HCT116 (cell line): ENCODE measurements around the gene GABRR3. TPM values are rescaled to one million over a fixed set of nuclear protein-coding genes. Genes with fewer than 3 reads are reported as not detected.

Source experiments
- ATAC-seq: fragments of 200-7000 bp; cut with Tn5 transposase; 2 replicates; pipeline ENCODE4 v1.9.1; 2020; ENCODE audit warnings: mild to moderate bottlenecking, moderate library complexity
- BruUV-seq: library from RNA; stranded (reverse); fragments of 400-500 nt; replicated peaks from 2 replicates; lab custom pipeline; 2021; lab: Mats Ljungman, UMichigan
- CTCF ChIA-PET: fragments of 300-600 bp; sonication (Branson Sonifier 250); formaldehyde crosslinking; loops from one replicate; lab custom pipeline; 2021; ENCODE audit warnings: antibody characterized with exemption; lab: Charles Lee
- POLR2A ChIA-PET: fragments of 300-600, 350-600 bp; sonication (Branson Sonifier 250); formaldehyde crosslinking; loops from one replicate; lab custom pipeline; 2021; ENCODE audit warnings: antibody characterized with exemption; lab: Charles Lee
- RAD21 ChIA-PET, 2 experiments: fragments of 300-600 bp; sonication (Branson Sonifier 250); formaldehyde crosslinking; loops; one replicate each; lab custom pipeline; 2023; ENCODE audit warnings: low total read pairs in 2 of 2; ENCODE audit not compliant: uncharacterized antibody in 2 of 2, unreplicated experiment in 2 of 2, low non-redundant PET in 1 of 2; lab: Charles Lee
- DNase-seq: peaks from one replicate; pipeline ENCODE4 v3.0.0-alpha.2; 2010; ENCODE audit warnings: low read depth, low spot score
- H2AFZ ChIP-seq: fragments of 200-600 bp; shearing (Covaris generic), sonication (generic); 2 replicates; pipeline ENCODE4 v1.6.1; 2017; ENCODE audit warnings: low read depth, mixed run types, mixed read lengths, antibody characterized with exemption, low read length; ENCODE audit not compliant: poor library complexity, severe bottlenecking
- H3K27ac ChIP-seq: 2 replicates; pipeline ENCODE4 v1.5.1; 2012; ENCODE audit warnings: low read depth, low read length
- H3K27me3 ChIP-seq: fragments of 200-600 bp; sonication (generic); 2 replicates; pipeline ENCODE4 v1.6.1; 2016; ENCODE audit warnings: mixed run types, low read length, mixed read lengths; ENCODE audit not compliant: insufficient read depth
- H3K36me3 ChIP-seq, 2 experiments: fragments of 200-500 bp in 1 of 2; fragments of 200-600 bp in 1 of 2; sonication (Bioruptor generic) in 1 of 2; sonication (generic) in 1 of 2; 2 replicates each; pipeline versions ENCODE4 v1.5.1 to v1.6.1; 2014 to 2016; ENCODE audit warnings: low read length in 2 of 2, inconsistent platforms in 1 of 2, mixed read lengths in 1 of 2, mixed run types in 1 of 2; ENCODE audit not compliant: insufficient read depth in 2 of 2, control insufficient read depth in 1 of 2
- H3K4me1 ChIP-seq, 2 experiments: fragments of 200-600 bp in 1 of 2; sonication (generic) in 1 of 2; 2 replicates each; pipeline versions ENCODE4 v1.5.1 to v1.6.1; 2012 to 2017; ENCODE audit warnings: low read length in 2 of 2, inconsistent platforms in 1 of 2, mild to moderate bottlenecking in 1 of 2, mixed read lengths in 1 of 2, mixed run types in 1 of 2, moderate library complexity in 1 of 2; ENCODE audit not compliant: insufficient read depth in 2 of 2, control insufficient read depth in 1 of 2
- H3K4me2 ChIP-seq: fragments of 200-600 bp; sonication (generic); 2 replicates; pipeline ENCODE4 v1.6.1; 2017; ENCODE audit warnings: mixed run types, low read length, mixed read lengths
- H3K4me3 ChIP-seq, 2 experiments: fragments of 200-600 bp in 1 of 2; sonication (generic) in 1 of 2; replicated peaks in 1 of 2; 2 replicates each; pipeline ENCODE4 v1.5.1; 2011 to 2016; ENCODE audit warnings: low read length in 2 of 2, control low read depth in 1 of 2, low read depth in 1 of 2, mild to moderate bottlenecking in 1 of 2, mixed read lengths in 1 of 2, mixed run types in 1 of 2
- H3K79me2 ChIP-seq: fragments of 200-600 bp; sonication (generic); 2 replicates; pipeline ENCODE4 v1.6.1; 2017; ENCODE audit warnings: mild to moderate bottlenecking, mixed run types, low read length, moderate library complexity, mixed read lengths; ENCODE audit not compliant: insufficient read depth
- H3K9ac ChIP-seq: fragments of 200-600 bp; sonication (generic); 2 replicates; pipeline ENCODE4 v1.6.1; 2016; ENCODE audit warnings: low read length, mixed read lengths
- H3K9me2 ChIP-seq: fragments of 200-600 bp; sonication (generic), shearing (Covaris generic); 2 replicates; pipeline ENCODE4 v1.6.1; 2017; ENCODE audit warnings: mixed run types, mild to moderate bottlenecking, moderate library complexity; ENCODE audit not compliant: insufficient read depth
- H3K9me3 ChIP-seq, 2 experiments: fragments of 200-500 bp in 1 of 2; fragments of 200-600 bp in 1 of 2; sonication (Bioruptor generic) in 1 of 2; sonication (generic) in 1 of 2; 2 replicates each; pipeline ENCODE4 v1.6.1; 2014 to 2017; ENCODE audit warnings: low read length in 2 of 2, mixed read lengths in 2 of 2, inconsistent platforms in 1 of 2, low read depth in 1 of 2, mild to moderate bottlenecking in 1 of 2, mixed run types in 1 of 2, moderate library complexity in 1 of 2; ENCODE audit not compliant: control insufficient read depth in 1 of 2, insufficient read depth in 1 of 2
- H4K20me1 ChIP-seq: fragments of 200-600 bp; sonication (generic), shearing (Covaris generic); 2 replicates; pipeline ENCODE4 v1.6.1; 2017; ENCODE audit warnings: mixed run types, mild to moderate bottlenecking, moderate library complexity; ENCODE audit not compliant: insufficient read depth
- CEBPB ChIP-seq: IDR thresholded peaks from 2 replicates; pipeline ENCODE4 v1.6.1; 2012; ENCODE audit warnings: low read depth
- EGR1 ChIP-seq: IDR thresholded peaks from 2 replicates; pipeline ENCODE4 v1.6.1; 2012; ENCODE audit warnings: low read depth
- FOSL1 ChIP-seq: IDR thresholded peaks from 2 replicates; pipeline ENCODE4 v1.6.1; 2012; ENCODE audit warnings: low read depth
- JUND ChIP-seq: IDR thresholded peaks from 2 replicates; pipeline ENCODE4 v1.6.1; 2012
- RAD21 ChIP-seq: IDR thresholded peaks from 2 replicates; pipeline ENCODE4 v1.6.1; 2012; ENCODE audit warnings: low read depth, mild to moderate bottlenecking
- intact Hi-C: fragments of 100-400 bp; cut with micrococcal nuclease; formaldehyde crosslinking; loops from 2 replicates; pipeline ENCODE4 v1.10.0; 2022
- total RNA-seq: library from RNA; stranded (reverse); gene quantifications from one replicate; pipeline ENCODE4 v1.2.1, GENCODE V29; 2021; ENCODE audit not compliant: unreplicated experiment
- TF ChIP-seq, protein P1 (sequence below): IDR thresholded peaks from 2 replicates; pipeline ENCODE4 v1.6.1; 2012
- TF ChIP-seq, protein P2 (sequence below): IDR thresholded peaks from 2 replicates; pipeline ENCODE4 v1.6.1; 2011; ENCODE audit warnings: mild to moderate bottlenecking, low read length, moderate library complexity; ENCODE audit not compliant: insufficient replicate concordance; ENCODE audit errors: extremely low read depth

Gene GABRR3
- total RNA-seq, 1 experiment from 2014 or later: not detected

DNA sequence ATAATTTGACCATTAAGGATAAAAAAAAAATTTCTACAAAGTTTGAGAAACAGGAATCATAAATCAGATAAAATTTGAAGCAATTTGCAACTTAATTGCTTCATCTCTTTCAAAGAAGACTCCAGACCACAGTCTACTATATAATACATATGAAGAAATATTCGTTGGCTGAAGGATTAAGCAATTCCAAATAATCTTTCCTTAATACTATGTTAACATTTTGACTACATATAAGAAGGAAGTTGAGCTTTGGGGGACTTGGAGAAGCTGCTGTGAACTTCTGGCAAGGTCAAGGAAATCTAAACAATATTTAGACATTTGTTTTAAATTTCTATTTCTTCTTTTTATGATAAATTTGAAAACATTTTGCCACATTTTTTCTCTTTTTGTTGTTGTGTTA, 13.5 kb upstream of the GABRR3 start:
- Histone ChIP-seq H3K79me2 (no peaks in the 10 kb centered on the region), H3K4me2 (no peak overlapping the region), H3K9ac (no peak overlapping the region), H4K20me1 (no peaks in the 10 kb centered on the region), H3K9me2 (no peaks in the 10 kb centered on the region), H3K9me3 (no peaks in the 10 kb centered on the region), H3K27ac (no peak overlapping the region), H3K4me1 (no peaks in the 10 kb centered on the region), H3K27me3 (no peaks in the 10 kb centered on the region), H3K36me3 (no peaks in the 10 kb centered on the region), H2AFZ (no peak overlapping the region), H3K4me3 (no peak overlapping the region)
- ChIA-PET RAD21 (no interaction called here), POLR2A (no interaction called here), CTCF (no interaction called here)
- intact Hi-C loops: no loop called here
- TF ChIP-seq RAD21 (no peak), FOSL1 (no peak)
- TF ChIP-seq, protein P1, sequence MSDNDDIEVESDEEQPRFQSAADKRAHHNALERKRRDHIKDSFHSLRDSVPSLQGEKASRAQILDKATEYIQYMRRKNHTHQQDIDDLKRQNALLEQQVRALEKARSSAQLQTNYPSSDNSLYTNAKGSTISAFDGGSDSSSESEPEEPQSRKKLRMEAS: no peak
- DNase-seq (no peak), ATAC-seq (no peak)
- BruUV-seq: no TSS peak

DNA sequence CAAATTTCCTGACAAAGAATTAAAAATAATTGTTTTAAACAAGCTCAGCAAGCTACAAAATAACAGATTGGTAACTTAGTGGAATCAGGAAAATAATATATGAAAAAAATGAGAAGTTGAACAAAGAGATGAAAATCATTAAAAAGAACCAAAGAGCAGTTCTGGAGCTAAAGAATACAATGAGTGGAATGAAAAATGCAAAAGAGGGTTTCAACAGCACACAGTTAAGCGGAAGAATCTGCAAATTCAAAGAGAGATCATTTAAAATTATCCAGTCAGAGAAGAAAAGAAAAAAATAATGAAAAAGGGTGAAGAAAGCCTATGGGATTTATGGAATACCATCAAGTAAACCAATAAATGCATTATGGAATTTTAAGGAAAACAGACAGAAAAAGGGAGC, 6.2 kb upstream of the GABRR3 start:
- no peak for ATAC-seq
- POLR2A ChIA-PET: no interaction called here
- intact Hi-C loops: loop anchor here (5.0 kb wide), 1 partner anchor 546 kb away; no protein-coding TSS in a partner anchor
- Histone ChIP-seq H3K79me2 (no peaks in the 10 kb centered on the region), H2AFZ (no peak overlapping the region), H3K27ac (no peak overlapping the region), H3K9me2 (no peaks in the 10 kb centered on the region; the same call in 1 of the 2 replicates), H3K4me1 (peaks cover 0 to 8% of the 10 kb centered on the region in 2 experiments; a peak in 2 of 4 replicates), H3K27me3 (no peaks in the 10 kb centered on the region), H3K9ac (no peak overlapping the region), H4K20me1 (no peaks in the 10 kb centered on the region), H3K4me2 (no peak overlapping the region), H3K4me3 (no peak overlapping the region), H3K36me3 (no peaks in the 10 kb centered on the region), H3K9me3 (no peaks in the 10 kb centered on the region)
- DNase-seq: no peak
- BruUV-seq: no TSS peak
- RAD21 ChIA-PET: no interaction called here
- CTCF ChIA-PET: interaction anchor here (4.5 kb wide), 1 partner anchor 288 kb away, joined by 43 read pairs; no protein-coding TSS in a partner anchor
- TF ChIP-seq, protein P2, sequence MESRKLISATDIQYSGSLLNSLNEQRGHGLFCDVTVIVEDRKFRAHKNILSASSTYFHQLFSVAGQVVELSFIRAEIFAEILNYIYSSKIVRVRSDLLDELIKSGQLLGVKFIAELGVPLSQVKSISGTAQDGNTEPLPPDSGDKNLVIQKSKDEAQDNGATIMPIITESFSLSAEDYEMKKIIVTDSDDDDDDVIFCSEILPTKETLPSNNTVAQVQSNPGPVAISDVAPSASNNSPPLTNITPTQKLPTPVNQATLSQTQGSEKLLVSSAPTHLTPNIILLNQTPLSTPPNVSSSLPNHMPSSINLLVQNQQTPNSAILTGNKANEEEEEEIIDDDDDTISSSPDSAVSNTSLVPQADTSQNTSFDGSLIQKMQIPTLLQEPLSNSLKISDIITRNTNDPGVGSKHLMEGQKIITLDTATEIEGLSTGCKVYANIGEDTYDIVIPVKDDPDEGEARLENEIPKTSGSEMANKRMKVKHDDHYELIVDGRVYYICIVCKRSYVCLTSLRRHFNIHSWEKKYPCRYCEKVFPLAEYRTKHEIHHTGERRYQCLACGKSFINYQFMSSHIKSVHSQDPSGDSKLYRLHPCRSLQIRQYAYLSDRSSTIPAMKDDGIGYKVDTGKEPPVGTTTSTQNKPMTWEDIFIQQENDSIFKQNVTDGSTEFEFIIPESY: no peak
- TF ChIP-seq JUND (no peak), EGR1 (no peak), CEBPB (no peak)
